Brain pericyte (primary cell): ENCODE measurements around the gene DOCK8.

Experiments used
- DNase-seq: peaks from one replicate; pipeline ENCODE4 v3.0.0-alpha.2; 2012; ENCODE audit warnings: low read depth, low spot score

The DOCK8 gene

GRCh38 chr9:495739-496138, 281.1 kb downstream of the DOCK8 start:
- DNase-seq = no peak

- no peak for DNase-seq
Observed at GRCh38 chr9:503326-503725, 288.7 kb downstream of the DOCK8 start.

GRCh38 chr9:503881-504852, 289.5 kb downstream of the DOCK8 start, which contains the start of gene KANK1:
KANK1 (plus strand) TSS chr9:504695.
- no peak for DNase-seq

GRCh38 chr9:504921-505740, 290.5 kb downstream of the DOCK8 start:
- DNase-seq = no peak

GRCh38 chr9:505741-506059, 291.0 kb downstream of the DOCK8 start:
- DNase-seq = no peak

GRCh38 chr9:506281-506680, 291.6 kb downstream of the DOCK8 start:
- DNase-seq = no peak

GRCh38 chr9:511861-512260, 297.2 kb downstream of the DOCK8 start:
- no peak for DNase-seq

GRCh38 chr9:512555-513272, 298.0 kb downstream of the DOCK8 start:
- DNase-seq = no peak
